C1 segment of cervical spinal cord (tissue), 14 donors: ENCODE results near the gene INSM1.

ENCODE experiments used
- DNase-seq, 14 donors: peaks; one replicate each; lab custom pipeline; 2025; lab: John Stamatoyannopoulos, UW

Gene INSM1

DNA sequence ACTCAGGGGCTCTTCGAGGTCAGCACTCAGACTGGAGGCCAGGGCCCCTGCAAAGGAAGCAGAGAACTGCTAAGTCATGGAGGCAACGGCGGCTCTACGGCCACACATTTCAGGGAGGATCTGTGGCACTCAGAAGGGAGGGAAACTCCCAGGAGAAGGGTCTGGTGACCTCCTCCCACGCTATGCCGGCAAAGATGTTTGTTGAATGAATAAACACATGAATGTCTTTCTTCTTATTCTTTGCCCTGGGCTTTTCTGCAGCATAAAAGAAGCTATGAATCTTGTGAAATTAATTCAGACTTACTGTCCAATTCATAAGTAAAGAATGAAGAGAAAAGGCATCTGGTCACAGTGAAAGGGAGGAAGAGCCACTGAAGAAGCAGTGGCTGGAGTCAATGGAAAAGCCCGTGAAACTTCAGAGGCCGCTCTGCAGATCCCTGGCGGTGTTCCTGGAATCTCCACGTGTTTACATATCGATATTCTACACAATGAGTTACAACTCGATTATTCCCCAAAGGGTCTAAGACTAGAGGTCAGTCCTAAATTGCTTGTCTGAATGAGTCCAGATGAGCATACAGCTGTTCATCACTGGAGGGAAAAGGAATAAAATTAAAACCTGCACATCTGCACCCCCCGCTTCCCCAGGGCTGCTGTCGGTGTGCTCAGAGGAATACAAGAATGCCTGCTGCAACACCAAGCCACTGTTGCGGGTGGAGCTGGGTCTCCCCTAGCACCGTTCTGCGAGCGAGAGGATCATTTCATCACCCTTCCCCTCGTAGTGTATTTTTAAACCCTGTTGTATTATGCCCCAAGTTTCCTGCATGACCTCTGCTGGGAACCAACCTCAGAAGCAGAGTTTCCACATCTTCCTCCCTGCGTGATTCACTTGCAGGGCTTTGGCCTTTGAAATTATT lies 25.6 kb downstream of the INSM1 start:
- no peak for DNase-seq

DNA sequence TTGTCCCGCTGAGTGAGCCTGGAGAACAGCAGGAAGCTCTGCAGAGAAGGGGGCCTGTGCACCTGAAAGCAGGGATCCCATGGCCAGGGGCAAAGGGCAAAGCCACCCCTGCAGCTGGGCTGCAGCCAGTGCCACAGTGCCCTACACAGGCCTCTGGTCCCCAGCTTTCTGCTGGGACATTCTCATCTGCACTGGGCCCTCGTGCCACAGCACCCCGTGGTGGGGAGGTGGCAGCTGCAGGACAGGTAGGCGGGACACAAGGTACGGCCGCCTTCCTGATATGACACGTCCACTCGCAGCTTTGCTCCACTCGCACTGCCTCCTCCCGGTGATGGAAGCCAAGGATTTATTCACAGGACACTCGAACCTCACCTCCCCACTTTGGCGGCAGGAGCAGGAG lies 27.2 kb downstream of the INSM1 start:
- no peak for DNase-seq

DNA sequence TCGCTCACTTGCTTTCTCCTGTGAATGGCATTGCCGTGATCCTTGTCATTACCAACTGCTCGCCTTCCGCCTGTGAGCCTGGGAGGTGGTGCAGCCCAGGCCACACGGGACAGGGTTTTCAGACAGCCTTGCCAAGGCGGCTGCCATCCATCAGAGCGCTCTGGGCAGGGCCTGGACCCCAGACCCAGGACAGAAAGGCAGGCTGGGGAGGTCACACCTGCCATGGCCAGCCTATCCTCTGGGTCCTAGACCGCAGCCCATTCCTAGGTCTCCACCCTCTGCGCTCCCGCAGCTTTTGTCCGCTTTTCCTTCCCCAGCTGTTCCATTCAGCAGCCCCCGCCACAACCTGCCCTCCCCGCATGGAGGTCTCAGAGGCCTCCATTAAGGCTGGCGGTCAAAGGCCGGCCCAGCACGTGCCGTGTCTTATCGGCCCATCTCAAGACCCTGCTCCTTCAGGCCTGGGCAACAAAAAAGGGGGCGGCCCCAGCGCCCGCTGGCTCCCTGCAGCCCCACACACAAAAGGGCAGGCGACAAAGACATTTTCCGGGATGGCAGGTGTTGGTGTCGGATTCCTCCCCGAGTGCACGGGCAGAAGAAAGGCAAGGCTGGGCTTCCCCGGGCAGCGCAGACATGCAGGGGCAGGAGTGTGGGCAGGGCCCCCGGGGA lies 28.1 kb downstream of the INSM1 start:
- no peak for DNase-seq

DNA sequence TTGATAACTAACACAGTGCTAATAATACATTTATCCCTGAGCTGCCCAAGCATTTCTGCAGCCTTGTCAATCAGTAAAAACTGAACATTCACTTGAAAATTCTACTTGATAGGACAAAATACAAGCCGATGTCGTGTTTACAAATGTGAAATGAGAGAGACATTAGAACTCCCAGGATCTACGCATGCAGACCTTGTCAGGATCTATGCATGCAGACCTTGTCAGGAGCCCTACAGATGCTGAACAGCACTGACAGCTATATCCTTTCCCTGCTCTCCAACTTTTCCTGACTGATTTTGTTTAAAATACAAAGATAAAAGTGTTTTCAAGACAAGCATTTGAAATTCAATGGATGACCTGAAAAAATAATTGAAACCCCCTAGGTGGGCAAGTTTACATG lies 28.9 kb downstream of the INSM1 start:
- no peak for DNase-seq

DNA sequence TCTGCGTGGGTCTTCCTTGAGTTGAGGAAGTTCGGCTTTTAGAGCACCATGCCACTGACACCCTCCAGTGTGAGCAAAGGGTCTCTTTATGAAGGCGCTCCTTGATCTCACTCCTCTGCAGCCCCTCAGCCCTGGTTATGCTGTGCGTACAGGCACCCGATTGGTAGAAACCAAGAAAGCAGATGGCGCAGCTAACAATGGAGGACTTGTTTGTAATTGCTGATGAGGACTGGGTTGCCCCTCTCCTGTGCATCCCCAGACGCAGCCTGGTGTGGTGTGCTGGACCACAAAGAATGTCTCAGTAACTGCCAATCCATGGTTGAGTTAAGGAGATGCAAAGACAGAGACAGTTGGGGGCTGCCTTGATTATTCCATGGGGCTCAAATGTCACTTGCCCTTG lies 30.2 kb downstream of the INSM1 start:
- no peak for DNase-seq

DNA sequence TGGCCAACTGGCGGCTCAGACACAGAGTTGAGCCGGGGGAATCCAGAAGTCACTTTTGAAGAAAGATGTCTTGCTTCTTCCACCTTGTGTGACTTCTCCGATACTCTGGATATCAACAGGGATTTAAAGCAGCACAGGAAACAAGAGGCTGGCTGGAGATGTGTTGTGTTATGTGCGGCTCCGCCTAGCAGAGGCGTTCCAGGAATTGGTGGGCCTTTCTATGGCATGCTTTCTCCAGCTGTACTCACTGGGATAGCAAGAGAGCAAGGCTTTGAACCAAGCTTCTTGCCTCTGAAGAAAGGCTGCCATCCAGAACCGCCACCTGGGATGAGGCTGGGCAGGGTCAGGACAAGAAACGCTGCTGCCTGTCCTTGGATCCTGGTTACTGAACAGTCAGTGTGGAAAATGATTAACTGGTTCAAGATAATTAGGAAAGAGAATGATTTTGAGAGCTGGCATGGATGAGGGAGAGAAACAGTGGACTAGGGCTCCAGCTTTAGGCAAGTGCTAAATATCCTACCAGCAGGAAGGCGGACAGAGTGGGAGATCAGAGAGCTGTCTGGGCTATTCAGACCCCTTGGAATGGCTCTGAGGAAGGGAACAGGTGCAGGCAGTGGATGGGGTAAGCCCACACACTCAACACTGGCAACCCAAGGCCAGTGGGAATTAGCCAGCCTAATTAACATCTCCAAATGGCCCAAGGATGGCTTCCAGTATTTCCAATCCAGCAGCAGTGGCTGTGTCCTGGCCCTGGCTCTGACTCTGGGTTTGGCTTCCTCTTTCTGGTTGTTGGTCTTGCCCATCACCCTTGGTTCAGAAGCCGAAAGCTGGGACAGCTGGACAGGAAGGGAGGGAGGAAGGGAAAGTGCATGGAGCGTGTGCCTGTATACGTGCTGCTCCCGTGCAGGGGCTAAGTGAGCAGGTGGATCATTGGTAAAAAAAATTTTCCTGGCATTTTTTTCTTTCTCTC lies 31.9 kb downstream of the INSM1 start:
- no peak for DNase-seq

DNA sequence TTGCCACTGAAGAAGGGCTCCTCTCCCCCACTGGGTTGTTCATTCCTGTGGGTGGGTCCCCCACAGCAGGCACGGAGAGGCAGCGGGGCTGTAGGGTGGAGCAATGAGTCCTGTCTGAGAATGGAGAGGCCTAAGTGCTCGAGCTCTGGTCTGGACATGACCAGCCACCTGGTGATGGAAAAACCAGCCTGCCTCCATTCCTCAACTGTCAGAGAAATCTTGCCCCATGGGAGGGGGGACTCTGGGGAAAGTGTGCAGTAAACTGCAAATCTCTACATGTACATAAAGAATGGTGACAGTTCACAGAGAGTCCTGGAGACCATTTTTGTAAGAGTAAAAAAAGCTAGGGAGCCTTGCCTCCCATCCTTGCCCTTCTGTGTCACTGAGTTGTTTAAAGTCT lies 34.1 kb downstream of the INSM1 start:
- DNase-seq = no peak

DNA sequence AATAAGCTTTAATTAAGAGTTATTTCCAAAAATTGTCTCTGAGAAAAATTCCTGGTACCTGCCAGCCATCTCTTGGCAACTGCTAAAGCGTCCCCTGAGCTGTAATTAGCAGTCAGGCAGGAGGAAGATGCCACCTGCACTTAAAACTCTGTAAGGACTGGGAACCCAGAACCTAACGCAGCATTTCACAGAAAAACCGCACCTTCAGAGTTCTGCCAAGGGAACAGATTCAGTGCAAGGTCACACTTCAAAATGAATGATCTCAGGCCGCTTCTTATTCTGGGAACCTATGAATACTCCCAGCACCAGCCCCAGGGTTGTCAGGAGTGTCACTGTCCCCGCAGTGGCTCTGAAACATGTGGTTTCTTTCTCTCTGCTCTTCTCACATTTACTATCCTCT lies 36.7 kb downstream of the INSM1 start:
- DNase-seq = peak in 1 of 14 donors; percentile 30

DNA sequence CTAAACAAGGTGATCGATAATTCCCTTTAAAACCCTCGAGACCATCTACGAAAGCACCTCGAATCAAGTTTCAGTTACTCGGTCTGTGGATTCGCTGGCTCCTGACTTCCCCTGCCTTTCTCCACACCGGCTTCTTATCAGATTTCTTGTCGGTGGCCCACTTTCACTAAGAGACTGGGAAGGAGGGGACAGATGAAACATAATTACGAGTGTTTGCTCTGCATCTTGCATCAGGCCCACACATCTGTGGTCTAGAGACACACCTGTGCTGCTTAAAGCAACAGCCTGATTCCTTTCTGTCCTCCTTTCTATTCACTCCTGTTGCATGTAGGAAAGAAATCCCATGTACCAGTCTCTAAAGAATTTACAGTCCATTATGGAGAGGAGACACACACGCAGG lies 37.7 kb downstream of the INSM1 start:
- DNase-seq = no peak

DNA sequence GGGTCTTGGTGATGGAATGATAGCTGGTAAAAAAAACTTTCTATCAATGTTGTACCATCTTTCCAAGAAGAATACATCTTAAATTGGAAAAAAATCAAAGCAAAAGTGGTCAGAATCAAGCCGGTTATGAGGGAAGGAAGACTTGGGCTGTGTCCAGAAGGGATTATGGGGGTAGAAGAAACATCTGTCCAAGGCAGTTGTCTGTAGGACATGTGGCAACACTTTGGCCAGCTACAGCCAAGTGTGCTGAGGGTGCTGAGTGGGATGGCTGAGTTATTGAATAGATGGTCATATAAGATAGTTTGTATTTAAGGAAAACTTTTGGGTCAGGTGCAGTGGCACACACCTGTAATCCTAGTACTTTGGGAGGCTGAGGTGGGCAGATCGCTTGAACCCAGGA lies 38.4 kb downstream of the INSM1 start:
- DNase-seq = no peak

DNA sequence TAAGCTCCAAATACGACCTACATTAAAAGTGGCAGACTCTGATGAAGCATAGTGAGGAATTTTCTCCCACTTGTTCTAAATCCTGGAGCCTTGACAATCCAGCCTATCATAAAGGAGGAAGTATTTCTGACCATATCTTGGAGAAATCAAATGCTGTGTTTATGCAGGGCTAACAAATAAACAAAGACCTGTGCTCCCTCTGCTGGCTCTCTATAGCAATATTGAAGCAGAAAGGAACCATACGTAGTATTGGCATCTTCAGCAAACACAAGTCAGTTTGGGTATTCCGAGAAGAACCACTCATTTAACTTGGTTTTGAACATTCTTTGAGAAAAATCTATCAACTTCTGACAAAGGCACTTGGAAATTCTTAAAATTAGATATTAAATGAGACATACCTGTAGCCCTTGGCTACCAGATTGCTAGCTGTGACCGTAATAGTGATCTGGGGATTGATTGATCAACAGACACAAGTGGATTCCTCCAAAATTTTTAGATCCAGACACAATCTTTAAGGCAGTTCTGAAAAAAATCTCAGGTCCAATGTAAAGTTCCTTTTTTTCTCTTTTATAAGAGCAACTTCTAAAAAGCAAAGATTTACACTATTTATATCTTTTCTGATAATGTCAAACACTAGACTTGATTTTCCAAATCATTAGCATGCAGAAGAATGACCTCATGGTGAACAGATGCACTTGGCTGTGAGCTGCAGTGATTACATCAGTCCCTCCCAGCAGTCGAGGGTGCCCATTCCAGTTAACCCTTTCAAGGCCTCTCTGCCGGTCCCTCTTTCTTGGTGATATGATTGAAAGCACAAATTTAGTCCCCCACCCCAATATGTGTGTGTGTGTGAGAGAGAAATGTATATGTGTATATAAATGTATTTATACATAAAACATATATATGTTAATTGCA lies 40.2 kb downstream of the INSM1 start:
- peak in 3 of 14 donors; percentile 15 to 74 (median 39) for DNase-seq

DNA sequence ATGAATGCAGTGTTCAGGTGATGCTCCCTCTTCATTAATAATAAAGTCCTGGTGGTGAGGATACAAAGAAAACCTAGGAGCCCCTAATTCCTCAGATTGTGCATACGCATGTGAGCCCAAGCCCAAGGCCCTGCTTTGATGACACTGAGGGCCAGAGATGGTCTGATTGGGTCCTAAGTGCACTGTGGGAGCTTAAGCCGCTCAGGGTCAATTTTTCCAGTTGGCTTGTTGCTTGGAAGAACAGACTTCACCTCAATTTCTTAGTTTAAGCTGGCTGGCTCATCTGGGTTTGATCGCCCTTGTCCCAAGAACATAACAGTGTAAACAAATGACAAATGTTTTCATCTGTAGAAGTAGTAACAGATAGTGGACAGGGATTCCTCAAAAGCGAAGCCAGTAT lies 41.4 kb downstream of the INSM1 start:
- DNase-seq = peak in 1 of 14 donors; percentile 52

DNA sequence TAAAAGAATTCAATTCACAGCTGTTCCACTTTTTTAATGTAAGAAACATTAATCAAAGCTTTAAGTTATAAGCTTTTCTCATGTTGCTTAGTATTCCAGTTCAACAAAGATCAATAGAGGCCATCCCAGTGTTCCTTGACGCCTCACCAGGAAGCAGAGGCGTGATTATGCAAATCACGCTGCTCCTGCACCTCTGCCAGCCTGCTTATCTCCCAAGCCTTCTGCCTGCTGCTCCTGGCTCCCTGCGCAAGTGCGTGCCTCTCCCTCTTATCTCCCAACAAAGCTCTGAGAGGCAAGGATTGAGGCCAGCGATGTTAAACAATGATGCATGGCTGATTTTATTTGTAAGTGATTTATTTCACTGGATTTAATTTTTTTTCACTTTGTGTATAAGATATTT lies 42.8 kb downstream of the INSM1 start:
- DNase-seq = peak in 5 of 14 donors; percentile 8 to 88 (median 12)

DNA sequence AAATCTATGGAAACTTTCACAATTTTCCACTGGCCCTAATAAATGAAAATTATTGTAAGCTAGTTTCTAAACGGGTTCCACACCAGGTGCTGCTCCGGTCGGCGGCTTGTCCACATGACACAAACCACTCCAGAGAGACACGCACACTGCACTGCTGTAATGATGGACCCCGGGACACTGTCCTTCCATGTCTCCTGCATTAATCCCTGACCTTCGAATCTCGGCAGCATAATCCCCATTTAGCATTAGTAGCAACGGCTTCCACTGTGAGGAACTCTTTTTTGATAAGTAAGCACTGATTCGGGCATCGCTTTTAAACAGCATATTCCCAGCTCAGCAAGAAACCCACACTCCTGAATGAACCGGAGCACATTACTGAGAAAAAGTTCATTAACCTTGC lies 43.5 kb downstream of the INSM1 start:
- DNase-seq = peak in 1 of 14 donors; percentile 82

DNA sequence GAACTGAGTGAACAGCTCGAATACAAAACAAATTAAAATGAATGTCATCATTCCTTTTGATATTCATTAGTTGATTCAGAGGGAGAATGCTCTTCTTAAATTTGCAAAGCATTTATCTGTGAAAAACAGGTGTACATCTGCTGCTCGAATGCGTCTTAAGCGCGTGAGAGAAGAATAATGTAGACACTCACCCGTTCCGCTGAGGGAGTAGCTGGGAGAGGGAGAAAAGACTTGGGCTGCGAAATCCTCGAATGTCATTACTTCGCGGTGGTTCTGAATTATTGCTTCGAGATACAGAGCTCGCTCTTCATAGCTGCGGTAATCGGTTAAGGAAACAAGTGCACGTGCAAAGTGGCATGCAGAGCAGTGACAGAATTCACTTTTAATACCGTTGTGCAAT lies 43.9 kb downstream of the INSM1 start:
- DNase-seq = peak in 1 of 14 donors; percentile 68

DNA sequence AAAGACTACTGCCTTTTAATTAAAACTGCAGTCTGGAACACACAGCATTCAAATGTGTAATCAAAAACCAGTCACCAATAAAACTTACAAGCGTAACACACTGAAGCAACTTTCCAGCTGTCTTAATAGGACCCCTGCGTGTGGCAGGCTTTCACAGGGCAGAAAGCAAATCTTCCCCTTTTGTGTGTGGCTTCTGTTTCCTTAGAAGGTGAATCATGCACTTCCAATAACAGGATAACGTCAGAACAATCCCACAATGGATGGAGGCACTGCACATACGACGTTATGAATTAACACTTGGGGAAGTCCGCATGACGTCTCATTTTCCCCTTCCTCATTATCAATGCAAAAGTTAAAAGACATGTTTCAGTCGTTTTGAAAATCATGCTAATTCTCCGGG lies 44.8 kb downstream of the INSM1 start:
- peak in 1 of 14 donors; percentile 32 for DNase-seq

DNA sequence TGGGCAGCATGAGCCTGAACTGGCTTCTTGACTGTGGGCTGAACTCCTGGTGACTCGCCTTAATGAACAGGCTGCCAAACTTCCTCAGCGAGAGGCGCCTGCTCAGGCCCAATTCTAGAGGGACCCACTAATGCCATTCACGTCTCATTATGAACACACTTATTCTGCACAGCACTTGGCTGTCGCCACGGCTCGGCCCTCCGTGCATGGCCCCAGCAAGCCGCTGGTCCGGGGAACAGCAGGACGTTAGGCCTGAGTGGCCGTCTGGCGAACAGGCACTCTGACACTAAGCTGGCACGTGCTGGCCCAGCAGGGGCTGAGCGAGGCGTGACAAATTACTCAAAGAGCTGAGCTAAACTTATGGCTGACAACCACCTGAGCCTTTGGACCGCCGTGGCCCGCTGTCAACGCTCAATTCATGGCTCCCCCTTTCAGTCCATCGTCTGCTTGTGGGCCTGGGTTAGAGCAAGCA lies 45.9 kb downstream of the INSM1 start:
- peak in 4 of 14 donors; percentile 5 to 41 (median 16) for DNase-seq

DNA sequence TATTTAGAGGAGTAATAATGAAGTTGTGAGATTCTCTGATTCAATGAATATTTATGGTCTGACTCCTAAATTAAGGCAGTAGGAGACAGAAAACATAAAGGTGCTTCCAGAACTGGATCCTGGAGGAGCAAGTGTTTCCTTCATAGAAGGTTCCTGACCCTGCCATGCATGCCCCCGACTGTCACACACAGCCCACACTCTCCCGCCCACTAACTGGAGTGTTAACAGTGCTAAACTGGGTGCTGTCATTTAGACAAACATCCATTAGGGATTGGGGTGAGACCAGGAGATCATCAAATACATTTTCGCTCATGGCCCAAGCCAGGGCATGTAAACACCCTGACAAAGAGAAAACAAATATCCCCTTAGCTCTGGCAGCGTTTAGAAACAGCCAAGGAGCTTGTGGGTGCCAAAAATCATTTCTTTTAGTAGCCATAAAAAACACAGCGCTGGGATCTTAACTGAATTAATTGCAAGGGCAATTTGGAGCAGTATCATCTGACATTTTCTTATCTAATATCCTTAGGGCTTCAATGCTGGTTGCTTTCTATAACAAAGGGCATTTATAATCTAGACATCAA lies 46.8 kb downstream of the INSM1 start:
- DNase-seq = peak in 1 of 14 donors; percentile 6

DNA sequence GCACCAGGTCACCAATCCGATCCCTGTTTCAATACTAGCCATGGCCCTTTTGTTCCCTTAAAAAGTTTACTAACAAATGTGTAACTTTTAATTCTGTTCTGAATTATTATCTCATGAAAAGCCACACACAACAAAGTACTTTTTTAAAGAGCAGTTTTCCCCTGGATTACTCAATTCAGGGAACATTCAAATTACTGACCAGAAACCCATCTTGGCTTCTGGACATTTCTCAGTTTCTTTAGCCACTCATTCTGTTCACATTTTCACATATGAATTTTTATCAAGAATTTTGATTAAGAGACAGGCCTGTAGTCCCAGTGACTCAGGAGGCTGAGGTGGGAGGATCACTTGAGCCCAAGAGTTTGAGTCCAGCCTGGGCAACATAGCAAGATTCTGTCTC lies 47.4 kb downstream of the INSM1 start:
- DNase-seq = no peak
